HCT116 (cell line): ENCODE data around the gene NFS1. TPM values are rescaled to one million over a fixed set of nuclear protein-coding genes. Genes with fewer than 3 reads are reported as not detected.

Experiments used
- ATAC-seq: fragments of 200-7000 bp; cut with Tn5 transposase; 2 replicates; pipeline ENCODE4 v1.9.1; 2020; ENCODE audit warnings: mild to moderate bottlenecking, moderate library complexity
- BruUV-seq: library from RNA; stranded (reverse); fragments of 400-500 nt; replicated peaks from 2 replicates; lab custom pipeline; 2021; lab: Mats Ljungman, UMichigan
- CTCF ChIA-PET: fragments of 300-600 bp; sonication (Branson Sonifier 250); formaldehyde crosslinking; loops from one replicate; lab custom pipeline; 2021; ENCODE audit warnings: antibody characterized with exemption; lab: Charles Lee
- POLR2A ChIA-PET: fragments of 300-600, 350-600 bp; sonication (Branson Sonifier 250); formaldehyde crosslinking; loops from one replicate; lab custom pipeline; 2021; ENCODE audit warnings: antibody characterized with exemption; lab: Charles Lee
- RAD21 ChIA-PET, 2 experiments: fragments of 300-600 bp; sonication (Branson Sonifier 250); formaldehyde crosslinking; loops; one replicate each; lab custom pipeline; 2023; ENCODE audit warnings: low total read pairs in 2 of 2; ENCODE audit not compliant: uncharacterized antibody in 2 of 2, unreplicated experiment in 2 of 2, low non-redundant PET in 1 of 2; lab: Charles Lee
- DNase-seq: peaks from one replicate; pipeline ENCODE4 v3.0.0-alpha.2; 2010; ENCODE audit warnings: low read depth, low spot score
- H2AFZ ChIP-seq: fragments of 200-600 bp; shearing (Covaris generic), sonication (generic); 2 replicates; pipeline ENCODE4 v1.6.1; 2017; ENCODE audit warnings: low read depth, mixed run types, mixed read lengths, antibody characterized with exemption, low read length; ENCODE audit not compliant: poor library complexity, severe bottlenecking
- H3K27ac ChIP-seq: 2 replicates; pipeline ENCODE4 v1.5.1; 2012; ENCODE audit warnings: low read depth, low read length
- H3K27me3 ChIP-seq: fragments of 200-600 bp; sonication (generic); 2 replicates; pipeline ENCODE4 v1.6.1; 2016; ENCODE audit warnings: mixed run types, low read length, mixed read lengths; ENCODE audit not compliant: insufficient read depth
- H3K36me3 ChIP-seq, 2 experiments: fragments of 200-500 bp in 1 of 2; fragments of 200-600 bp in 1 of 2; sonication (Bioruptor generic) in 1 of 2; sonication (generic) in 1 of 2; 2 replicates each; pipeline versions ENCODE4 v1.5.1 to v1.6.1; 2014 to 2016; ENCODE audit warnings: low read length in 2 of 2, inconsistent platforms in 1 of 2, mixed read lengths in 1 of 2, mixed run types in 1 of 2; ENCODE audit not compliant: insufficient read depth in 2 of 2, control insufficient read depth in 1 of 2
- H3K4me1 ChIP-seq, 2 experiments: fragments of 200-600 bp in 1 of 2; sonication (generic) in 1 of 2; 2 replicates each; pipeline versions ENCODE4 v1.5.1 to v1.6.1; 2012 to 2017; ENCODE audit warnings: low read length in 2 of 2, inconsistent platforms in 1 of 2, mild to moderate bottlenecking in 1 of 2, mixed read lengths in 1 of 2, mixed run types in 1 of 2, moderate library complexity in 1 of 2; ENCODE audit not compliant: insufficient read depth in 2 of 2, control insufficient read depth in 1 of 2
- H3K4me2 ChIP-seq: fragments of 200-600 bp; sonication (generic); 2 replicates; pipeline ENCODE4 v1.6.1; 2017; ENCODE audit warnings: mixed run types, low read length, mixed read lengths
- H3K4me3 ChIP-seq, 2 experiments: fragments of 200-600 bp in 1 of 2; sonication (generic) in 1 of 2; replicated peaks in 1 of 2; 2 replicates each; pipeline ENCODE4 v1.5.1; 2011 to 2016; ENCODE audit warnings: low read length in 2 of 2, control low read depth in 1 of 2, low read depth in 1 of 2, mild to moderate bottlenecking in 1 of 2, mixed read lengths in 1 of 2, mixed run types in 1 of 2
- H3K79me2 ChIP-seq: fragments of 200-600 bp; sonication (generic); 2 replicates; pipeline ENCODE4 v1.6.1; 2017; ENCODE audit warnings: mild to moderate bottlenecking, mixed run types, low read length, moderate library complexity, mixed read lengths; ENCODE audit not compliant: insufficient read depth
- H3K9ac ChIP-seq: fragments of 200-600 bp; sonication (generic); 2 replicates; pipeline ENCODE4 v1.6.1; 2016; ENCODE audit warnings: low read length, mixed read lengths
- H3K9me2 ChIP-seq: fragments of 200-600 bp; sonication (generic), shearing (Covaris generic); 2 replicates; pipeline ENCODE4 v1.6.1; 2017; ENCODE audit warnings: mixed run types, mild to moderate bottlenecking, moderate library complexity; ENCODE audit not compliant: insufficient read depth
- H3K9me3 ChIP-seq, 2 experiments: fragments of 200-500 bp in 1 of 2; fragments of 200-600 bp in 1 of 2; sonication (Bioruptor generic) in 1 of 2; sonication (generic) in 1 of 2; 2 replicates each; pipeline ENCODE4 v1.6.1; 2014 to 2017; ENCODE audit warnings: low read length in 2 of 2, mixed read lengths in 2 of 2, inconsistent platforms in 1 of 2, low read depth in 1 of 2, mild to moderate bottlenecking in 1 of 2, mixed run types in 1 of 2, moderate library complexity in 1 of 2; ENCODE audit not compliant: control insufficient read depth in 1 of 2, insufficient read depth in 1 of 2
- H4K20me1 ChIP-seq: fragments of 200-600 bp; sonication (generic), shearing (Covaris generic); 2 replicates; pipeline ENCODE4 v1.6.1; 2017; ENCODE audit warnings: mixed run types, mild to moderate bottlenecking, moderate library complexity; ENCODE audit not compliant: insufficient read depth
- CBX3 ChIP-seq: IDR thresholded peaks from 2 replicates; pipeline ENCODE4 v1.6.1; 2012; ENCODE audit warnings: low read depth
- EZH2phosphoT487 ChIP-seq: fragments of 200-600 bp; IDR thresholded peaks from 2 replicates; pipeline ENCODE4 v1.6.1; 2018; ENCODE audit warnings: antibody characterized with exemption, borderline replicate concordance
- JUND ChIP-seq: IDR thresholded peaks from 2 replicates; pipeline ENCODE4 v1.6.1; 2012
- POLR2A ChIP-seq: IDR thresholded peaks from 2 replicates; pipeline ENCODE4 v1.7.0; 2011; ENCODE audit warnings: borderline replicate concordance; ENCODE audit not compliant: insufficient read depth, insufficient read length; ENCODE audit errors: extremely low read depth
- POLR2AphosphoS5 ChIP-seq: IDR thresholded peaks from 2 replicates; pipeline ENCODE4 v1.6.1; 2011; ENCODE audit warnings: mild to moderate bottlenecking, low read depth, low read length, moderate library complexity
- RAD21 ChIP-seq: IDR thresholded peaks from 2 replicates; pipeline ENCODE4 v1.6.1; 2012; ENCODE audit warnings: low read depth, mild to moderate bottlenecking
- SRF ChIP-seq: IDR thresholded peaks from 2 replicates; pipeline ENCODE4 v1.6.1; 2012; ENCODE audit warnings: low read depth
- YY1 ChIP-seq: IDR thresholded peaks from 2 replicates; pipeline ENCODE4 v1.6.1; 2011; ENCODE audit warnings: low read length, low read depth, moderate library complexity, mild to moderate bottlenecking; ENCODE audit not compliant: insufficient replicate concordance; ENCODE audit errors: extremely low read depth
- ZFX ChIP-seq: fragments of 450-650 bp; IDR thresholded peaks from 2 replicates; pipeline ENCODE4 v1.6.1; 2017
- intact Hi-C: fragments of 100-400 bp; cut with micrococcal nuclease; formaldehyde crosslinking; loops from 2 replicates; pipeline ENCODE4 v1.10.0; 2022
- total RNA-seq: library from RNA; stranded (reverse); gene quantifications from one replicate; pipeline ENCODE4 v1.2.1, GENCODE V29; 2021; ENCODE audit not compliant: unreplicated experiment
- TF ChIP-seq, protein P1 (sequence below): IDR thresholded peaks from 2 replicates; pipeline ENCODE4 v1.6.1; 2011; ENCODE audit warnings: mild to moderate bottlenecking, low read length, moderate library complexity; ENCODE audit not compliant: insufficient replicate concordance; ENCODE audit errors: extremely low read depth
- TF ChIP-seq, protein P2 (sequence below): IDR thresholded peaks from 2 replicates; pipeline ENCODE4 v1.6.1; 2012
- TF ChIP-seq, protein P3 (sequence below): IDR thresholded peaks from 2 replicates; pipeline ENCODE4 v1.6.1; 2012; ENCODE audit warnings: low read depth
- TF ChIP-seq, protein P4 (sequence below): IDR thresholded peaks from 2 replicates; pipeline ENCODE4 v1.6.1; 2012

The NFS1 gene
- total RNA-seq, 1 experiment from 2014 or later, result 33.9 TPM

DNA sequence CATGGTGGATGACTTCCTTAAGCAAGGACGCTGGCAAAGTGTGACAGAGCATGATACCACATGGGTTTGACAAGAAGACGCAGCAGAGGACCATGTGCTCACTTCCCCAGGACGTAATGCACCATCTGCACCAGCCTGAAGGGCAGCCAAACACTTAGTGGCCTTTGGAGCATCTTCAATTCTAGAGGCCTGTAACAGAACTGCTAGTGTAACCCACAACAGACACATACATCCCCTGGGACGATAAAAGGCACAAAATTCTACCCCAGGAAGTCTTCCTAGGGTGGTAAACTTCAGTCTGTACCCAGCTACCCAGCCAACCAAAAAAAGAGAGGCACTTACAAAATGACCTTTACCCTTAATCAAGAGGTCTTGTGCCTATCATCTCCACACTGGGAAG lies 25.3 kb downstream of the NFS1 start:
- Histone ChIP-seq H2AFZ (no peak overlapping the region), H3K9ac (no peak overlapping the region), H3K36me3 (peaks cover 19 to 29% of the 10 kb centered on the region in 2 experiments; a peak in 3 of 4 replicates), H3K9me2 (no peaks in the 10 kb centered on the region), H3K9me3 (no peaks in the 10 kb centered on the region), H3K4me3 (no peak overlapping the region), H3K4me1 (no peaks in the 10 kb centered on the region), H3K79me2 (no peaks in the 10 kb centered on the region), H4K20me1 (no peaks in the 10 kb centered on the region), H3K27ac (no peak overlapping the region), H3K4me2 (no peak overlapping the region), H3K27me3 (no peaks in the 10 kb centered on the region)
- TF ChIP-seq, protein P1, sequence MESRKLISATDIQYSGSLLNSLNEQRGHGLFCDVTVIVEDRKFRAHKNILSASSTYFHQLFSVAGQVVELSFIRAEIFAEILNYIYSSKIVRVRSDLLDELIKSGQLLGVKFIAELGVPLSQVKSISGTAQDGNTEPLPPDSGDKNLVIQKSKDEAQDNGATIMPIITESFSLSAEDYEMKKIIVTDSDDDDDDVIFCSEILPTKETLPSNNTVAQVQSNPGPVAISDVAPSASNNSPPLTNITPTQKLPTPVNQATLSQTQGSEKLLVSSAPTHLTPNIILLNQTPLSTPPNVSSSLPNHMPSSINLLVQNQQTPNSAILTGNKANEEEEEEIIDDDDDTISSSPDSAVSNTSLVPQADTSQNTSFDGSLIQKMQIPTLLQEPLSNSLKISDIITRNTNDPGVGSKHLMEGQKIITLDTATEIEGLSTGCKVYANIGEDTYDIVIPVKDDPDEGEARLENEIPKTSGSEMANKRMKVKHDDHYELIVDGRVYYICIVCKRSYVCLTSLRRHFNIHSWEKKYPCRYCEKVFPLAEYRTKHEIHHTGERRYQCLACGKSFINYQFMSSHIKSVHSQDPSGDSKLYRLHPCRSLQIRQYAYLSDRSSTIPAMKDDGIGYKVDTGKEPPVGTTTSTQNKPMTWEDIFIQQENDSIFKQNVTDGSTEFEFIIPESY, result no peak
- BruUV-seq, result no TSS peak
- ATAC-seq, result no peak
- DNase-seq, result no peak
- intact Hi-C loops, result no loop called here
- ChIA-PET POLR2A (no interaction called here), CTCF (no interaction called here), RAD21 (no interaction called here)

DNA sequence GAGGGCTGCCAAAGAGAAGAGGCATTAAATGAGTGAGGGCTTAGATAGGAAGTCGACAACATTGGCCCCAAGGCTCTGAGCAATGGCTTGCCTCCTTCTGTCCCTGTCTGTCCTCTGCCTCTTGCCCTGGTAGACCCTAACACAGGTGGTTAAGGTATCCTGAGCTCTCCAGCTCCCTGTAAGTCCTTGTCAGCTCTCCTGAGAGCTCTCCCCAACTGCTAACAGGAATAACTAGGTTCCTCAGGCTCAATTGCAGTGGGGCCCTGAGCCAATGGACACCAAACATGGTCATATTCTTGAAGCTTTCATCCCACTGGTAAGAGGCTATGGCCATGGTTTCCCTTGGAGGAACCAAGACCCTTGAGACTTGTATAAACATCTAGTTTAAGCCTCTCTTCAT lies 29.5 kb downstream of the NFS1 start:
- ChIA-PET POLR2A (no interaction called here), CTCF (no interaction called here), RAD21 (no interaction called here)
- Histone ChIP-seq H3K4me1 (peaks cover 0 to 4% of the 10 kb centered on the region in 2 experiments; a peak in 1 of 4 replicates), H3K27ac (no peak overlapping the region), H4K20me1 (no peaks in the 10 kb centered on the region), H2AFZ (no peak overlapping the region), H3K27me3 (no peaks in the 10 kb centered on the region), H3K9ac (no peak overlapping the region), H3K4me2 (no peak overlapping the region), H3K9me2 (no peaks in the 10 kb centered on the region), H3K9me3 (no peaks in the 10 kb centered on the region), H3K4me3 (no peak overlapping the region), H3K79me2 (peaks cover under 1% of the 10 kb centered on the region; the same call in 1 of the 2 replicates), H3K36me3 (peaks cover 20 to 29% of the 10 kb centered on the region in 2 experiments; a peak in 3 of 4 replicates)
- intact Hi-C loops, result no loop called here
- BruUV-seq, result no TSS peak
- ATAC-seq (no peak), DNase-seq (no peak)
- TF ChIP-seq CBX3 (no peak), YY1 (no peak), POLR2A (no peak), POLR2AphosphoS5 (no peak), RAD21 (no peak), EZH2phosphoT487 (no peak), ZFX (no peak), JUND (no peak), SRF (no peak)
- TF ChIP-seq, protein P2, sequence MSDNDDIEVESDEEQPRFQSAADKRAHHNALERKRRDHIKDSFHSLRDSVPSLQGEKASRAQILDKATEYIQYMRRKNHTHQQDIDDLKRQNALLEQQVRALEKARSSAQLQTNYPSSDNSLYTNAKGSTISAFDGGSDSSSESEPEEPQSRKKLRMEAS, result no peak
- TF ChIP-seq, protein P1, result no peak
- TF ChIP-seq, protein P3, sequence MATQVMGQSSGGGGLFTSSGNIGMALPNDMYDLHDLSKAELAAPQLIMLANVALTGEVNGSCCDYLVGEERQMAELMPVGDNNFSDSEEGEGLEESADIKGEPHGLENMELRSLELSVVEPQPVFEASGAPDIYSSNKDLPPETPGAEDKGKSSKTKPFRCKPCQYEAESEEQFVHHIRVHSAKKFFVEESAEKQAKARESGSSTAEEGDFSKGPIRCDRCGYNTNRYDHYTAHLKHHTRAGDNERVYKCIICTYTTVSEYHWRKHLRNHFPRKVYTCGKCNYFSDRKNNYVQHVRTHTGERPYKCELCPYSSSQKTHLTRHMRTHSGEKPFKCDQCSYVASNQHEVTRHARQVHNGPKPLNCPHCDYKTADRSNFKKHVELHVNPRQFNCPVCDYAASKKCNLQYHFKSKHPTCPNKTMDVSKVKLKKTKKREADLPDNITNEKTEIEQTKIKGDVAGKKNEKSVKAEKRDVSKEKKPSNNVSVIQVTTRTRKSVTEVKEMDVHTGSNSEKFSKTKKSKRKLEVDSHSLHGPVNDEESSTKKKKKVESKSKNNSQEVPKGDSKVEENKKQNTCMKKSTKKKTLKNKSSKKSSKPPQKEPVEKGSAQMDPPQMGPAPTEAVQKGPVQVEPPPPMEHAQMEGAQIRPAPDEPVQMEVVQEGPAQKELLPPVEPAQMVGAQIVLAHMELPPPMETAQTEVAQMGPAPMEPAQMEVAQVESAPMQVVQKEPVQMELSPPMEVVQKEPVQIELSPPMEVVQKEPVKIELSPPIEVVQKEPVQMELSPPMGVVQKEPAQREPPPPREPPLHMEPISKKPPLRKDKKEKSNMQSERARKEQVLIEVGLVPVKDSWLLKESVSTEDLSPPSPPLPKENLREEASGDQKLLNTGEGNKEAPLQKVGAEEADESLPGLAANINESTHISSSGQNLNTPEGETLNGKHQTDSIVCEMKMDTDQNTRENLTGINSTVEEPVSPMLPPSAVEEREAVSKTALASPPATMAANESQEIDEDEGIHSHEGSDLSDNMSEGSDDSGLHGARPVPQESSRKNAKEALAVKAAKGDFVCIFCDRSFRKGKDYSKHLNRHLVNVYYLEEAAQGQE, result no peak
- TF ChIP-seq, protein P4, sequence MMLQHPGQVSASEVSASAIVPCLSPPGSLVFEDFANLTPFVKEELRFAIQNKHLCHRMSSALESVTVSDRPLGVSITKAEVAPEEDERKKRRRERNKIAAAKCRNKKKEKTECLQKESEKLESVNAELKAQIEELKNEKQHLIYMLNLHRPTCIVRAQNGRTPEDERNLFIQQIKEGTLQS, result no peak
